Kidney (tissue), 14 donors: ENCODE data around the gene MICB. TPM values are rescaled to one million over a fixed set of nuclear protein-coding genes. Genes with fewer than 3 reads are reported as not detected.

Source experiments
- DNase-seq, 5 donors: peaks; one replicate each; pipeline ENCODE4 v3.0.0-alpha.2; 2013 to 2020
- FAIRE-seq: peaks from 2 replicates; lab custom pipeline; 2012; peaks lifted over from hg19 to GRCh38; lab: Jason Lieb, UNC
- H3K27ac ChIP-seq, 2 donors: one replicate each; pipeline ENCODE4 v1.7.0; 2013; ENCODE audit warnings: low read depth in 2 of 2, low read length in 2 of 2, inconsistent platforms in 1 of 2
- H3K27me3 ChIP-seq: one replicate; pipeline ENCODE4 v1.7.1; 2013; ENCODE audit warnings: low read length, inconsistent platforms; ENCODE audit not compliant: control insufficient read depth, insufficient read depth
- H3K36me3 ChIP-seq, 3 donors: one replicate each; pipeline versions ENCODE4 v1.7.0 to v1.7.1; 2013; ENCODE audit warnings: low read length in 3 of 3, control low read depth in 1 of 3, inconsistent platforms in 1 of 3; ENCODE audit not compliant: insufficient read depth in 3 of 3, control insufficient read depth in 2 of 3
- H3K4me1 ChIP-seq, 3 donors: one replicate each; pipeline versions ENCODE4 v1.7.0 to v1.7.1; 2013; ENCODE audit warnings: low read length in 3 of 3, inconsistent platforms in 1 of 3, low read depth in 1 of 3; ENCODE audit not compliant: control insufficient read depth in 2 of 3, insufficient read depth in 2 of 3
- H3K4me3 ChIP-seq, 3 donors: one replicate each; pipeline versions ENCODE4 v1.7.0 to v1.8.1; 2013; ENCODE audit warnings: low read length in 3 of 3, control low read depth in 1 of 3, inconsistent platforms in 1 of 3
- H3K9ac ChIP-seq, 3 donors: one replicate each; pipeline versions ENCODE4 v1.7.0 to v1.7.1; 2013; ENCODE audit warnings: low read length in 3 of 3, control low read depth in 1 of 3, inconsistent platforms in 1 of 3
- H3K9me3 ChIP-seq, 3 donors: one replicate each; pipeline versions ENCODE4 v1.7.0 to v1.7.1; 2013; ENCODE audit warnings: low read length in 3 of 3, control low read depth in 1 of 3, inconsistent platforms in 1 of 3; ENCODE audit not compliant: control insufficient read depth in 2 of 3, insufficient read depth in 1 of 3
- intact Hi-C: fragments of 100-400 bp; cut with DNase I; formaldehyde crosslinking; loops from one replicate; pipeline ENCODE4 v1.11.1; 2022
- polyA plus RNA-seq: library from polyadenylated mRNA; stranded (reverse); fragments of 350-450 nt; fragmentation: Illumina TruSeq; extraction: RNeasy Lipid Tissue Mini Kit (QIAGEN cat#74804); gene quantifications from one replicate; pipeline ENCODE4 v1.2.3, GENCODE V29; 2014; ENCODE audit warnings: low read depth, low replicate concordance; ENCODE audit not compliant: insufficient read depth
- total RNA-seq: library from RNA; stranded (reverse); fragmentation: NEBNext Ultra II Directional; extraction: Animal tissue kit (Norgen Biotek cat#: 25700); gene quantifications from one replicate; pipeline ENCODE4 v1.2.1, GENCODE V29; 2021
- TF ChIP-seq, protein P1 (sequence below): IDR thresholded peaks from 3 replicates; pipeline ENCODE4 v1.5.1; 2012; ENCODE audit warnings: mild to moderate bottlenecking, moderate library complexity, borderline replicate concordance; ENCODE audit not compliant: insufficient read depth; ENCODE audit errors: extremely low read depth
- donor health status: control.
- donor health status: control.
- donor health status: control.
- donor health status: control.
- donor health status: control.
- donor health status: DM: yes; HTN: yes; CAD: no.
- donor health status: Normal renal cell carcinoma (clear cell type).

MICB gene
- total and polyA plus RNA-seq, 2 donors from 2014 or later: 1.5 to 5.7 TPM

DNA sequence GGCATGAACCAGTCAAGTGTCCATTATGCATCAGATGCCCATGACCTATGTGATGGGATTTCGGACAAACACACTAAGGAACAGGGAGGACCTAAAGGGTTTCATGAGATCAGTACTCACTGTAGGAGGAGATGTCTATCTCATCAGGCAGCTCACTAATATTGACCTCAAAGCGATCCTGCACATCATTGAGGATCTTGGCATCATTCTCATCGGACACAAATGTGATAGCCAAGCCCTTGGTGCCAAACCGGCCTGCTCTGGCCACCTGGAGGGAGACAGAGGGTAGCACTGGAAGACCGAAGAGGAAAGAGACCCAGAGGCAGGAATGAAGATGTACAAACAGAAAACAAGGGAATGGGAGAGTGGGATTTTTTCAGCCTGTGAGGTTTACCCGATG lies 32.7 kb downstream of the MICB start:
- Histone ChIP-seq H3K27ac (no peak overlapping the region), H3K36me3 (peaks cover 19 to 47% (median 28%) of the 10 kb centered on the region in 3 donors), H3K4me3 (peak overlapping the region in 1 of 3 donors; percentile 4), H3K4me1 (peaks cover 0 to 7% (median 0%) of the 10 kb centered on the region in 3 donors), H3K9me3 (no peaks in the 10 kb centered on the region), H3K9ac (no peak overlapping the region), H3K27me3 (no peaks in the 10 kb centered on the region)
- DNase-seq: no peak
- no peak for FAIRE-seq
- TF ChIP-seq, protein P1, sequence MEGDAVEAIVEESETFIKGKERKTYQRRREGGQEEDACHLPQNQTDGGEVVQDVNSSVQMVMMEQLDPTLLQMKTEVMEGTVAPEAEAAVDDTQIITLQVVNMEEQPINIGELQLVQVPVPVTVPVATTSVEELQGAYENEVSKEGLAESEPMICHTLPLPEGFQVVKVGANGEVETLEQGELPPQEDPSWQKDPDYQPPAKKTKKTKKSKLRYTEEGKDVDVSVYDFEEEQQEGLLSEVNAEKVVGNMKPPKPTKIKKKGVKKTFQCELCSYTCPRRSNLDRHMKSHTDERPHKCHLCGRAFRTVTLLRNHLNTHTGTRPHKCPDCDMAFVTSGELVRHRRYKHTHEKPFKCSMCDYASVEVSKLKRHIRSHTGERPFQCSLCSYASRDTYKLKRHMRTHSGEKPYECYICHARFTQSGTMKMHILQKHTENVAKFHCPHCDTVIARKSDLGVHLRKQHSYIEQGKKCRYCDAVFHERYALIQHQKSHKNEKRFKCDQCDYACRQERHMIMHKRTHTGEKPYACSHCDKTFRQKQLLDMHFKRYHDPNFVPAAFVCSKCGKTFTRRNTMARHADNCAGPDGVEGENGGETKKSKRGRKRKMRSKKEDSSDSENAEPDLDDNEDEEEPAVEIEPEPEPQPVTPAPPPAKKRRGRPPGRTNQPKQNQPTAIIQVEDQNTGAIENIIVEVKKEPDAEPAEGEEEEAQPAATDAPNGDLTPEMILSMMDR: no peak
- intact Hi-C loops: no loop called here

GRCh38 chr6:31531162-31531561 lies 33.2 kb downstream of the MICB start:
- intact Hi-C loops: no loop called here
- TF ChIP-seq, protein P1: no peak
- H3K36me3 ChIP-seq: peaks cover 22 to 52% (median 33%) of the 10 kb centered on the region in 3 donors

DNA sequence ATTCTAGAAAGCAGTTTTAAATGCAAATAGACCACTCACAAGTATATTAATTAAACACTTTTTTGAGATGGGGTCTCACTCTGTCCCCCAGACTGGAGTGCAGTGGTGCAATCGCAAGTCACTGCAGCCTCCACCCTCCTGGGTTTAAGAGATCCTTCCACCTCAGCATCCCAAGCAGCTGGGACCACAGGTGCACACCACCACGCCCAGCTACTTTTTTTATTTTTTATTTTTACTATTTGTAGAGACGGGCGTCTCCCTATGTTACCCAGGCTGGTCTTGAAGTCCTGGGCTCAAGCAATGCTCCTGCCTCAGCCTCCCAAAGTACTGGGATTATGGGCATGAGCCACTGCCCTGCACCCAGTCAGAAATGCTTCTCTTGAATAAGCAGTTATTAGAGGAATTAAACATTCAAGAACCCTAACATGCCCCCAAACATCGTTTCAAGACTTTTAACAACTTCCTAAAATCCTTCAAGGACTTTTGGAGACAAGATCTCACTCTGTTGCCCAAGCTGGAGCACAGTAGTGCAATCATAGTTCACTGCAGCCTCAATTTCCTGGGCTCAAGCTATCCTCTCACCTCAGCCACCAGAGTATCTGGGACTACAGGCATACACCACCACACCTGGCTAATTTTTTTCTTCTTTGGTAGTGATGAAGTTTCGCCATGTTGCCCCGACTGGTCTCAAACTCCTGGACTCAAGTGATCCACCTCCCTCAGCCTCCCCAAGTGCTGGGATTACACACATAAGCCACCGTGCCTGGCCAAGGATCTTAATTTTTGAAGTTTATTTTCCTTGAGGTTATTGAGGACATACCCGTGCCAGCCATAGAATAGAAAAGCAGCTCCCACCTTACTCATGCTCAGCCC lies 34.1 kb downstream of the MICB start:
- Histone ChIP-seq H3K27ac (no peak overlapping the region), H3K4me3 (no peak overlapping the region), H3K36me3 (peaks cover 22 to 59% (median 39%) of the 10 kb centered on the region in 3 donors), H3K9ac (no peak overlapping the region), H3K27me3 (no peaks in the 10 kb centered on the region), H3K9me3 (no peaks in the 10 kb centered on the region), H3K4me1 (peaks cover 0 to 7% (median 0%) of the 10 kb centered on the region in 3 donors)
- FAIRE-seq (no peak), DNase-seq (no peak)
- TF ChIP-seq, protein P1: no peak
- intact Hi-C loops: no loop called here

More at GRCh38 chr6:31531162-31531561, 33.2 kb downstream of the MICB start:
- peaks cover 0 to 7% (median 0%) of the 10 kb centered on the region in 3 donors for H3K4me1 ChIP-seq
- H3K9me3 ChIP-seq: no peaks in the 10 kb centered on the region
- FAIRE-seq: no peak
- H3K27ac ChIP-seq: no peak overlapping the region
- no peaks in the 10 kb centered on the region for H3K27me3 ChIP-seq
- H3K9ac ChIP-seq: no peak overlapping the region
- no peak for DNase-seq
- no peak overlapping the region for H3K4me3 ChIP-seq
